Measurements from ENCODE around the gene NRIP1. TPM values are rescaled to one million over a fixed set of nuclear protein-coding genes. Genes with fewer than 3 reads are reported as not detected.

NRIP1 gene
- total RNA-seq, 1 experiment from 2014 or later = 45.4 TPM

DNA sequence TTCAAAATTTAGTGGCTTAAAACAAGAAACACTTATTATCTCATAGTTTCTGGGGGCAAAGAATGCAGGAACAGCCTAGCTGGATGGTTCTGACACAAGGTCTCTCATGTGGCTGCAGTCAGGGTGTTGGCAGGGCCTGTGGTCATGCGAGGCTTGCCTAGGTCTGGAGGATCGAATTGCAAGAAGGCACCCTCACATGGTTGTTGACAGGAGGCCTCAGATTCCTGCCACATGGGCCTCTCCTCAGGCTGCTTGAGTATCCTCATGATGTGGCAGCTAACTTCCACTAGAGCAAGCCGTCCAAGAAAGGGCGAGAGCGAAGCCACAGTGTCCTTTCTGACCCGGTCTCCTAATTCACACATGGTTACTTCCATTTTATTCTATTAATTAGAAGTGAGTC lies 6.2 kb upstream of the NRIP1 start:
- in situ Hi-C loops (cut with HindIII; ENCODE audit: low pct_unique_long_range_greater_than_20kb, low sequenced_read_pairs) = no loop called here
- DNase-seq (ENCODE audit: low read depth) = no peak

DNA sequence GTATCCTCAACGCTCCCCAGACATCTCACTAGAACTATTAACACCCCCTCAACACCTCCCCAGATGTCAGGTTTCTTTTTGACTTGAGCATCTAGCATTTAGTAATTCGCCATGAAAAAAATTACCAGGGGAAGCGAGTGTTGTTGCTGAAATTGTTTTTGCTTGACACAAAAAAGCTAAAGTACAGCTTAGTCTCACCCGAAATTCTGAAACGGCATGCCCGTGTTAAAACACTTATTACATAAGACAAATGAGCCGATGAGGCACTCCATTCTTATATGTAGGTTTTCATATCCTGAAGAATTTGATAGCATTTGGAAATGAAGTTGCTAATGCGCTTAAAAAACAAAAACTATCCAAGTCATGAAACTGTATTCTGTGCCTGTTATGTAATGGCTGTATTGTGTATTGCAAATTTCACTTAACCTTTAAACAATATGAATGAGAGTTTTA lies 1.3 kb upstream of the NRIP1 start:
- in situ Hi-C loops (cut with HindIII; ENCODE audit: low pct_unique_long_range_greater_than_20kb, low sequenced_read_pairs) = no loop called here

DNA sequence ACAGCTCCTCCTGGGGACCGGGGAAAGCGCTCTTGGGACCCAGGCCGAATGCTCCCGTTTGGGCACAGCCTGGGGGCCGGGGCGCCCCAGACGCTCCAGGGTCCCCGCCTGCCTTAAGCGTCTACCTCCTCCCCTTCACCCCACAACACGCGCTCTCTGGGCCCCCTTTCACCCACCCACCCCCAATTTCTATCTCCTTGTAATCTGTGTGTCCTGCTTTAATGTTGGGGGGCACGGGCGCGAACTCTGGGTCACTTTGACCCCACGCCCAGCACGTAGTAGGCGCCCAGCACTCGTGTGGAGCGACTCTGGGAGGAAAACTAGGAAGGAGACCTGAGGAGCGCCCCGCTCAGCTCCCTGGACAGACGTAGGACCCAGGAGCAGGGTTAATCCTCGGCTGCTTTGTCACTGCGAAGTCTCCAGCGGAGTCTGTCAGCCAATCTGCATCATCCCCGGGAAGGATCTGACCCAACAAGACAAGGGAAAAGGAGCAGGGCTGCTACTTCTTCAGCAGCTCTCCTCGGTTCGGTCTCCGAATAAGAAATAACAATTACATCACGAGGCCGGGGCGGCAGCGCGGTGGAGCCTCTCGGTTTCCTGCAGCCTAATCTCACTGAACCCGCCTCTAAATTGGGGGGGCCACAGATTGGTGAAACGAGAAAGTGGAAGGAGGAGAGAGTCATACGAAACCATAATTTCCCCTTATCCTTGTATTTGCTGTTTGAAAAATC lies 757 bp upstream of the NRIP1 start:
- in situ Hi-C loops (cut with HindIII; ENCODE audit: low pct_unique_long_range_greater_than_20kb, low sequenced_read_pairs) = no loop called here

More for the DNA sequence above, 1.3 kb upstream of the NRIP1 start:
- DNase-seq (ENCODE audit: low read depth) = no peak

DNA sequence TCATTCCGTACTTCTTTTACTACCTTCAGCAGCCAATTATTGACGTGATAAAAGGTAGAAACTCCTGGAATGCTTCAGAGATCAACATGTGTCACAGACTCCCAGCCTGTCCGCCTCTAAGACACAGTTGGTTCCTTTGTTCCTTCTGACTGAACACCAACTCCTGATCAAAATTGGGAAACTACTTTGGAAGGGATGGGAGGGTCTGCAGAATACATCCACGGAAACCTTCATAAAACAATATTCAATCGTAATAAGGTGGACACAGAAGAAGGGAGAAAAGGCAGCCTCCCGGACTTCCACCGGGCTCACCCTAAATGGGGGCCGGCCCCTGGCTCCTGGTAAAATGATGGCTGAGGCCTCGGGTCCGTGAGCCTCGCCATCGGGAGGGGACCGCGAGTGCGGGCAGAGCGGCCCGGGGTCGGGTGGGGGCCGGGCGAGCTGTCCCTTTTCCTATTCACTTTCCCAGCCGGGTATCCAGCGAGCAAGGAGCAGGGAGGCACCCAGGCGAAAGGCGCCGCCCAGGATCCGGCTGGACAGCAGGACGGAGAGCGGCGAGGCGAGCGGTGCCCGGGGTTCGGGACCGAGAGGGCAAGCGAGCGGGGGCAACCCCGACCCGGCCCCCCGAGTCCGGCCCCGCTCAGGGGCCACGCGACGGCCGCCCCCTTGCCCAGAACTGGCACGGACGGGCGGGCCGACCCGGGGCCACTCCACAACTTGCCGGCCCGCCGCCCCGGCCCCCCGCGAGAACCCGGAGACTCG lies 805 bp downstream of the NRIP1 start:
- peak; percentile 55 for DNase-seq (ENCODE audit: low read depth)
- in situ Hi-C loops (cut with HindIII; ENCODE audit: low pct_unique_long_range_greater_than_20kb, low sequenced_read_pairs) = no loop called here

More for the DNA sequence above, 757 bp upstream of the NRIP1 start:
- peak; percentile 77 for DNase-seq (ENCODE audit: low read depth)

DNA sequence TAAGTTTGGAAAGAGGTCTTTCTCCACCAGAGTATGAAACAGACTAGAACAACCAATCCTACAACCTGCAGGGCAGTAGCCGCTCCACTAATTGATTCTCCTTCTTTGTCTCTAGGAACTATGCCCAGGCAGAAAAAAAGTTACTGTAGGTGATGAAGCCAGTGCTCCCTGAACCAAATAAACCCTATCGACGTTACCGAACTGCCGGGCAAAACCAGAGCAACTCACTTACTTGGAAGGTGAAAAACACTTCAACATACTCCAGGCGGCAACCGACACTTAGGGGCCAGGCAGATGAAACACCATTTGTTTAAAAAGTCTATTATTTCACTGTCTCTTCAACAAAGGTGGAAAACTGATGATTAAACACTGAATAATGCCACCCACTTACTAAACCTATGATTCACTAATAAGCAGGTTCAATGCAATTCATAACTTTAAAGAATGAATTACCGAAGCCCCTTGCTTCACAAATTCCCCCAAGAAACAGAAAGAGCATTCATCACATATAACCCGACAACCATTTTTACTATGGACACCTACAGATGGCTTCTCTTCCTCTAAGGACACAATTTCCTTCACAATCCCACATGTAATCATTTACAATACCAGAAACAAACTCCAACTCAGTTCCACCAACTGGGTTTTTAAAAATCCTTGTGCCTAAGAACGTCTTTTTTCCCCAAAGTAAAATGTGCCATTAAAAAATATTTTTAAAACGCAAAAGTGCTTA lies 1.6 kb downstream of the NRIP1 start:
- DNase-seq (ENCODE audit: low read depth) = peak; percentile 61
- in situ Hi-C loops (cut with HindIII; ENCODE audit: low pct_unique_long_range_greater_than_20kb, low sequenced_read_pairs) = no loop called here

DNA sequence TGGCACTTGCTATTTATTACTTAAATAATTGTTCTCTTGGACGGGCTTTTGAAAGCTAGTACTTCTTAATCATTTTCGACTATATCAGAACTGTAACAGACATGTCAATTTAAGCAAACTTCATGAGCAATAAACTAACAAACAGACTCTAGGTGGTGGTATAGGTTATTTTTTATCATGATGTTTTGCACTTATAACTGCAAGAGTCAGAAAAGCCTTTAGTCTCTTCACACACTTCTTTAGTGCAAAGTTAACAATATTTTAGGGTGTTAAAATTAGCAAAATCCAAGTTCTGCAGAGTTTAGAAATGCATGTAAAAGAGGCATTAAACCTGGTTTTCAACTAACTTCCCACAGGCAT lies 2.2 kb downstream of the NRIP1 start:
- in situ Hi-C loops (cut with HindIII; ENCODE audit: low pct_unique_long_range_greater_than_20kb, low sequenced_read_pairs) = no loop called here
- peak; percentile 59 for DNase-seq (ENCODE audit: low read depth)

DNA sequence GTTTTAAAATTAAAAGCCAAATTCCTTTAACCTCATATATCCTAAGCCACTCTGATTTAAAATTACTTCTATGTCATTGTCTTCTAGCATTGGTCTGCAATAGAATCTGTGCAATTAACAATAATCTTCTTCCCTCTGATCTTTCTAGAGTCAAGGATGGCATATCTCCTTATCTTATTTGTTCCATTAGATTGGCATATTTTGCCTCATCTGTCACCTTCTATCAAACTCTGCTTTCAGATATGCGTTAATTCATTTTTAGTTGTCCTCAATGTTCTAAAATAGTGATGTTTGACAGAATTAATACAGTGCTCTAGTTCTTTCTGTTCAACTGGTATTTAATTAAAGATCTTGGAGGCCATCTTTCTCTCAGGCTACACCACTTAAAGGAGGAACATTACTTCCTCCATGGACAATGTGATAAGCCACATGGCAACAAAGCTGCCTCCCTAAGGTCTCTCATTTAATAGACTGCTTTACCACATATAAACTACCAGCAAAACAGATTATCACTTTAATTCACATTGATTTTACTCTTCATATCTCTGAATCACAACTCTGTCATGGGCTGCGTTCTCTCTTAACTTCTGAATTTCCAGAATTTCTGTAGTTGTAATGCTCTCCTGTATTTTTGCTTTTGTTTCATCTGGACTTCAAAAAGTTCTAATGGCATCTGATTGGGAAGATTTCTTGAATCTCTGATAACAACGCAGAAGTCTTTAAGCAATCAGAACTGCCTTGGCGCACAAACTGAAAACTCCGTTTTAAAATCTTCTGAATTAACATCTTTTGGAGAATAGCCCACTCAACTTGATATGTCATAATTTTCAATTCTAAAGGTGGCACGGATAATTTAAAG lies 2.8 kb downstream of the NRIP1 start:
- in situ Hi-C loops (cut with HindIII; ENCODE audit: low pct_unique_long_range_greater_than_20kb, low sequenced_read_pairs) = no loop called here

DNA sequence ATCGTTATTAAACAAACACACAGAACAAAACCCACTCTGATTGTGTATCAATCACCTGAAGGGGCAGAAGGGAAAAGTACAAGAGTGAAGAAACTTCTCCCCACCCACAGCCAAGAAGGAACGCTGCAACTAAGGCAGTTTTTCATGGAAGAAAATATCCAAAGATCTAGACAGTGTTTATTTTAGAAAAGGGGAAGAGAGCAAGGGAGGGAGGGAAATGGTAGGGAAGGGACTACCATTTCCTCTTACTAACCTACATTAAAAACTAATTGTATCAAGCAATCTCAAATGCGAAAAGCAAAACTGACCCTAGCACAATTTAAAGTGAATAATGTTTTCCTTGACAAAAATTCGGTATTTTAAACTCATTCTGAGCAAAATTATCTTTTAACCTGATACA lies 3.5 kb downstream of the NRIP1 start:
- DNase-seq (ENCODE audit: low read depth) = no peak
- in situ Hi-C loops (cut with HindIII; ENCODE audit: low pct_unique_long_range_greater_than_20kb, low sequenced_read_pairs) = no loop called here

More for the DNA sequence above, 2.8 kb downstream of the NRIP1 start:
- peak; percentile 70 for DNase-seq (ENCODE audit: low read depth)

DNA sequence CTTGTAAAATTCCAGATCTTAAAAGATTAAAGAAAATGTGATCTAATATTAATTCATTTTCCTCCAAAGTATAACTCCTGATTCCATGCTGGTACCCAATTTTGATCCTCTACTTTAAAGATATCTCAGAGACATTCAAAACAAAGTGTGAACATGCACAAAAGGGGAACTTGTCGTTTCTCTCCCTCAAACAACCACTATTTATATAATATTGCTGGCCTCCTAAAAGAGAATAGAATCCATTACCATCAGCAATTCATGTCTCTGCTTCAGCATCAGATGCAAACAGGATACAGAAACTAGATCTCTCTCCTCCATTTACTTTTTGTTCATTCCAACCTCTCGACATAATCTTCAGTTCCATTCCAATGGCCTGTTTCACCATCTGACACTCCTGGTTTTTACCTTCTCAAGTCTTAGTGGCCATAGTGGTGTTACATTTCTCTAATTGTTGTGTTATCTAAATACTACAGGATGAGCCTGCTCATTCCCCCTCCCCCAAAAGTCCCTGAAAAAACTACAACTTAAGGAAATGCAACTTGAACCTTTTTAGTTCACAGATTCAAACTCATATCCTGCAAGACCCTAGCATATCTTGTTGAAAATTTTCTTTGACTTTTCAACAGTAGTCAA lies 4.1 kb downstream of the NRIP1 start:
- in situ Hi-C loops (cut with HindIII; ENCODE audit: low pct_unique_long_range_greater_than_20kb, low sequenced_read_pairs) = no loop called here
- DNase-seq (ENCODE audit: low read depth) = peak; percentile 69

DNA sequence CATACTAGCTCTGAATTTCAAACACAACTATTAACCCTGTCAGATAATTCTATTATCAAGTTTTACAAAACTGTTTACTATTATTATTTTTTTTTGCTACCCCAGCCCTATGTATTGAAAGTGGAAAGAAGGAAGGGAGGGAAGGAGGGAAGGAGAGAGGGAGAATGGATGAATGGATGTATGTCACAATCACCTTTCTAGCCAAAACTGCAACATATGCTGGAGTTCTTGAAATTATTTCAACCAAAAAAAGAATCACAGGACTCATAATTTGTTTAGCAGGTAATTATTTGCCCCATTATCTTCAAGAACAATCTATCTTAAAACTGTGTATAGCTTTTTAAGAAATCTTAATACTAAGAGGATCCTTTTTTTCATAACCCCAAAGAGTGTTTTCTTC lies 5.4 kb downstream of the NRIP1 start:
- in situ Hi-C loops (cut with HindIII; ENCODE audit: low pct_unique_long_range_greater_than_20kb, low sequenced_read_pairs) = no loop called here
- DNase-seq (ENCODE audit: low read depth) = no peak

DNA sequence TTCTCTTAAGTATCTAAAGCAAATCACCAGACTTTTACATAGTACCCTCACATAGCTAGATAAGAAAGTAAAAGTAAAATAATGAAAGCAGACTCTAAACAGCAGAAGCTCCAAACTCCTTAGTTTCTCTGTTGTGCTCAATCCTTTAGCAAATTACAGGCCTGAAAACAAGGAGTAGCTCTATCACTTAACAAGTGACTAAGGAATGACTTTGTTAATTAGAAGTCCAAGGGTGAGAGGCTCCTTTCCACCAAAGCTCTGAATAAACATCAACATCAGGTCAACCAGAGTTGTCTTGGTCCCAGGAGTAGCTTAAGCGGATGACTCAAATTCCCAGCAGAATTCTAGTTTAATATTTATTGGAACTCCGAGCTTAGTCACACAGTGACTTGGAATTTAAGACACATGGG lies 5.9 kb downstream of the NRIP1 start:
- in situ Hi-C loops (cut with HindIII; ENCODE audit: low pct_unique_long_range_greater_than_20kb, low sequenced_read_pairs) = no loop called here
- peak; percentile 89 for DNase-seq (ENCODE audit: low read depth)

DNA sequence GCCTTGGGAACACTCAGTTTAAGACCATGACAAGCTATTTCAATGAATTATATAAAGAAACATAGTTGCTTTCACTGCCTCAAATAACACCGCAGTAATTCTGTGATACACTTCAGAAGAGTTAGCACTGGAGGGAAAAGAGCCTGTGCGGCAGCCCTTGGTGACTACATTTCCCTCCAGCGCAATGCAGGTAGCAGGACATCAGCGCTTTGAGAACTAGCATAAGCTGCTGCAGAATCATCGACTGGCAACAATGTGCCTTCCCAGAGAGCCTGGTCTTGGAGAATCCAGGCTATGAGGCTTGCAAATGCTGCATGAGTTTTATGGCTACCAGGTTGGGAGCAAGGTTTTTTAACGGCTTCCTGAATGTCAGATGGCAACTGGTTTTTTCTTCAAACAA lies 7.5 kb downstream of the NRIP1 start:
- in situ Hi-C loops (cut with HindIII; ENCODE audit: low pct_unique_long_range_greater_than_20kb, low sequenced_read_pairs) = no loop called here
- peak; percentile 62 for DNase-seq (ENCODE audit: low read depth)

DNA sequence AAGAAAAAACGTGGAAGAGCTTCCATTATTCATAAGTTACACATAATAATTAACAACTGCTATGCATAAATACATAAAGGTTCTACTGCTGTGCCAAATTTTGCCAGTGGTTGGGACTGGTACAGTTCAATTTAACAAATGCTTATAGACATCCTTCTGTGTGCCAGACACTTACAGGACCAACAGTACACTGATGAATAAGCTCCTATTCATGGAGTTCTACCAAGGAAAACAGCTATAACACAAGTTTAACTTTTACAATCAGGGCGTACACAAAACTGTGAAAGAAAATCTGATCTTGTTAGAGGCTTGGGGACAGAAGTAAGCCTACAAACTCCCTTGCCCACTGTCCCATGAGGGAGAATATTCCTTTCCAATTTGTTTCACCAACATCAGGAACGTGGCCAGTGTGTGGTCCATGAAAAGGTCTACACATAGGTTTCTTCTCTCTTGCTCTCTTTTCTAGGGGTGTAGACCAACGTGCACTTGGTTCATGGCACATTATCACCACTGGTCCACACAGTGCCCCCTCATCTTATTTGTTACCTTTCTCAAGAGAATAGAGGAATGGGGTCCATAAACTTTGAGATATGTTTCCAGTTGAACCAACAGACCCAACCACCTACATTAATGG lies 10.1 kb downstream of the NRIP1 start:
- in situ Hi-C loops (cut with HindIII; ENCODE audit: low pct_unique_long_range_greater_than_20kb, low sequenced_read_pairs) = no loop called here
- peak; percentile 58 for DNase-seq (ENCODE audit: low read depth)

DNA sequence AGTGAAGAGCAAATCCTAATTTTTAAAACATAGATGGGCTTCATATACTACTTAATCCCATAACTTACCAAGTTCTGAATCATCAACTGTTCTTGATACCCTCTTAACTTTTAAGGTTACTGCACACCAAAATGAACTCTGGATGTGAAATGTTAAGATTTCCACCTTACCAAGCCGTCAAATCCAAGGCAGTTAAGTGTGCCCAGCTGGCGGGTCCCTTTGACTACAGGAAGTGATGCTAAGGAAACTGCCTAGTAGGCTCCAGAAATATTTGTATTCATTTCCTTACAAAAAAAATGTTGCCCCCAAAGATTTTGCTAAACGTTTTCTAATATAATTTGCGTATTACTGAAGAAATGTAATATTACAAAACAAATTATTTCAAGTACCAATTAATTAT lies 10.7 kb downstream of the NRIP1 start:
- in situ Hi-C loops (cut with HindIII; ENCODE audit: low pct_unique_long_range_greater_than_20kb, low sequenced_read_pairs) = no loop called here

DNA sequence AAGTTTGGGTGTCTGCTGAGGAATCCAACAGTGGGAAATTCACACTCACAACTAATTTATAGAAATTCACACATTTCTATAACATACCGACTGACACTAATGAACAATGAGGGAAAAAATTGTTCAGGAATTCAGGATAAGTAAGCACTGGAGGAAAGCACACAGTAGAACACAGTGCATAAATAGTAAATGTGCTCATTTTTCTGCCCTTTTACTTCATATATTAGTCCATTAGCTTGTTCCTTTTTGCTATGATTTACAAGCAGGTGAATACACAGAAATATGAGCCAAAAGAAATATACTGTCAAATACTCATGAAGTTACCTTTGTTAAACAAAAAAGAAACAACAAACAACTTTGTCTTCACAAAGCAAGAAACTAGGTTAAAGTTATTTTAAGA lies 11.3 kb downstream of the NRIP1 start:
- in situ Hi-C loops (cut with HindIII; ENCODE audit: low pct_unique_long_range_greater_than_20kb, low sequenced_read_pairs) = no loop called here
- no peak for DNase-seq (ENCODE audit: low read depth)

More for the DNA sequence above, 10.7 kb downstream of the NRIP1 start:
- peak; percentile 30 for DNase-seq (ENCODE audit: low read depth)

DNA sequence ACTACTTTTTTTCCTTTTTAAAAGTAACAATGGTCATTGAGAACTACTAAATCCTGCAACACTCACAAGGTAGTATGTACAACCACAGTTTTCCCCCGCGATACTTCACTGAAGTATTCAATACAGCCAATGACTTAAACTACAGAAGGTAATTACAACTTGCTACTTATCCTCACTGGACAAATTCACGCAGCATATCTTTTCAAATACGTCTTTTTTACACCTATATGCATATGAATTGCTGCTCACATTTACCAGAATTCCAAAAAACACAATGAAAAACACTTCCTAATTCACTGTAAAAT lies 12.4 kb downstream of the NRIP1 start:
- in situ Hi-C loops (cut with HindIII; ENCODE audit: low pct_unique_long_range_greater_than_20kb, low sequenced_read_pairs) = no loop called here
- no peak for DNase-seq (ENCODE audit: low read depth)

DNA sequence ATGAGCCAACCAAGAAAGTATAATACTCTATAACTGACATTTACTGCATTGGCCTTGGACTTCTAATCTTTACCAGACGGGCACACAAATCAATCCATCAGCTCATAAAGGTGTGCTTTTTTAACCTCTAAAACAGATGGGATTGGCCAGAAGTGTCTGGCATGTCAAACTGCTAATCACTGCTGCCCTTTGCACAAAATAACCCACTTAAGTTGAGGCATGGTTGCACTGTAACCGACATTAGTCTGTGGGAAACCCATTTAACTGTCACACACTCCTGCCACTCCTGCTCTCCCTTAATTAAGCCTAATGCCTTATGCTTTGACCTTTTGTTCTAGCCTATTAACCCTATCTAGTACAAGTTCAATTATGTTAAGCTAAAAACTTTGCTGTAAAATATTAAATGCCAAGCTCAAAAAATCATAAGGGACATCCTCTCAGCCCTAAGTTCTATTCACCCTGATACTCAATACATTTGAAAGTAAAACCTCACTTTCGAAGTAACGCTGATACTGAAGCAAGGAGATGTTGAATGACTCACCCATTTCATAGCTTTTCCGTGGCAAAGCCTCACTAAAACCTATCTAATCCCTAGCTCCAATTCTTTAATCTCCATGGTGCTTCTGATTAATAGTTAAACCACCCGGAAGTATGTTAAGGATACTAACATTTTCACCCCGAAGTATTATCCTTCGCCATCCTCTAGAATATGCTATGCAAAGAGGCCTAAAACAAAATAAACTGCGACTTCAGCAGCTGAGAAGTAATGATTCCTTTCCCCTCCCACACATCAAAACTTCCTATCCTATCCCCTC lies 12.9 kb downstream of the NRIP1 start:
- DNase-seq (ENCODE audit: low read depth) = peak; percentile 78
- in situ Hi-C loops (cut with HindIII; ENCODE audit: low pct_unique_long_range_greater_than_20kb, low sequenced_read_pairs) = no loop called here

Measured in Caki2 (cell line).